HEK293 (cell line): ENCODE data around the gene SMTNL1.

Experiments
- CTCF ChIA-PET: fragments of 350-600 bp; formaldehyde crosslinking; extraction: SDS; loops from one replicate; lab custom pipeline; 2021; ENCODE audit warnings: antibody characterized with exemption; lab: Yijun Ruan, JAX
- POLR2A ChIA-PET: fragments of 300-600 bp; formaldehyde crosslinking; extraction: SDS; loops from one replicate; lab custom pipeline; 2020; ENCODE audit warnings: antibody characterized with exemption, inconsistent platforms; lab: Yijun Ruan, JAX
- H3K27ac ChIP-seq: fragments of 200-500 bp; sonication (Bioruptor generic); 2 replicates; pipeline ENCODE4 v1.5.1; 2014; ENCODE audit warnings: low read depth, low read length, control low read depth, inconsistent platforms; ENCODE audit errors: extremely low read depth
- H3K36me3 ChIP-seq, 2 experiments: fragments of 200-500 bp in 1 of 2; sonication (Bioruptor generic) in 1 of 2; 1 replicate in 1 of 2; 2 replicates in 1 of 2; pipeline ENCODE4 v1.5.1; 2014 to 2017; ENCODE audit warnings: inconsistent platforms in 2 of 2, low read length in 2 of 2; ENCODE audit not compliant: control insufficient read depth in 2 of 2, insufficient read depth in 1 of 2
- H3K4me1 ChIP-seq: fragments of 200-500 bp; sonication (Bioruptor generic); 2 replicates; pipeline ENCODE4 v1.5.1; 2014; ENCODE audit warnings: mild to moderate bottlenecking, low read length, inconsistent platforms; ENCODE audit not compliant: control insufficient read depth, insufficient read depth
- H3K4me3 ChIP-seq: 2 replicates; pipeline ENCODE4 v1.5.1; 2011; ENCODE audit warnings: low read depth, mild to moderate bottlenecking, control low read depth, low read length, moderate library complexity
- H3K9me3 ChIP-seq: fragments of 200-500 bp; sonication (Bioruptor generic); 2 replicates; pipeline ENCODE4 v1.5.1; 2014; ENCODE audit warnings: low read depth, low read length, inconsistent platforms; ENCODE audit not compliant: control insufficient read depth, insufficient read depth
- KLF10 ChIP-seq: fragments of 450-650 bp; IDR thresholded peaks from 2 replicates; pipeline ENCODE4 v1.5.1; 2018; ENCODE audit warnings: missing biosample characterization, mild to moderate bottlenecking, missing genetic modification characterization
- TRIM28 ChIP-seq: IDR thresholded peaks from 2 replicates; pipeline ENCODE4 v1.6.1; 2011; ENCODE audit warnings: low read length, control low read depth, borderline replicate concordance
- ZNF140 ChIP-seq: fragments of 450-650 bp; formaldehyde crosslinking; IDR thresholded peaks from 2 replicates; pipeline ENCODE4 v1.5.1; 2016; ENCODE audit warnings: missing biosample characterization, missing genetic modification characterization
- ZNF19 ChIP-seq: fragments of 450-650 bp; formaldehyde crosslinking; IDR thresholded peaks from 2 replicates; pipeline ENCODE4; 2016; ENCODE audit warnings: missing biosample characterization, missing genetic modification characterization, low read depth
- ZNF2 ChIP-seq: fragments of 450-650 bp; formaldehyde crosslinking; IDR thresholded peaks from 2 replicates; pipeline ENCODE4 v1.5.1; 2016; ENCODE audit warnings: missing biosample characterization, missing genetic modification characterization
- ZNF23 ChIP-seq: fragments of 450-650 bp; formaldehyde crosslinking; IDR thresholded peaks from 2 replicates; pipeline ENCODE4 v1.5.1; 2016; ENCODE audit warnings: missing biosample characterization, missing genetic modification characterization, borderline replicate concordance
- ZNF350 ChIP-seq: fragments of 450-650 bp; formaldehyde crosslinking; IDR thresholded peaks from 2 replicates; pipeline ENCODE4 v1.5.0; 2017; ENCODE audit warnings: missing biosample characterization, mild to moderate bottlenecking, missing genetic modification characterization
- ZNF658 ChIP-seq: fragments of 450-650 bp; formaldehyde crosslinking; IDR thresholded peaks from 2 replicates; pipeline ENCODE4; 2016; ENCODE audit warnings: missing biosample characterization, missing genetic modification characterization
- ZNF76 ChIP-seq: fragments of 450-650 bp; formaldehyde crosslinking; IDR thresholded peaks from 2 replicates; pipeline ENCODE4; 2016; ENCODE audit warnings: low read depth, missing biosample characterization, missing genetic modification characterization, borderline replicate concordance
- ZNF837 ChIP-seq: fragments of 450-650 bp; formaldehyde crosslinking; IDR thresholded peaks from 2 replicates; pipeline ENCODE4 v1.5.1; 2016; ENCODE audit warnings: missing biosample characterization, missing genetic modification characterization
- TF ChIP-seq, protein P1 (sequence below): sonication (generic); formaldehyde crosslinking; IDR thresholded peaks from 2 replicates; pipeline ENCODE4 v1.8.1; 2022; ENCODE audit warnings: mild to moderate bottlenecking, moderate library complexity, missing genetic modification reagents
- TF ChIP-seq, protein P2 (sequence below): fragments of 450-650 bp; formaldehyde crosslinking; IDR thresholded peaks from 2 replicates; pipeline ENCODE4 v1.5.1; 2016; ENCODE audit warnings: missing biosample characterization, missing genetic modification characterization

SMTNL1 gene

DNA sequence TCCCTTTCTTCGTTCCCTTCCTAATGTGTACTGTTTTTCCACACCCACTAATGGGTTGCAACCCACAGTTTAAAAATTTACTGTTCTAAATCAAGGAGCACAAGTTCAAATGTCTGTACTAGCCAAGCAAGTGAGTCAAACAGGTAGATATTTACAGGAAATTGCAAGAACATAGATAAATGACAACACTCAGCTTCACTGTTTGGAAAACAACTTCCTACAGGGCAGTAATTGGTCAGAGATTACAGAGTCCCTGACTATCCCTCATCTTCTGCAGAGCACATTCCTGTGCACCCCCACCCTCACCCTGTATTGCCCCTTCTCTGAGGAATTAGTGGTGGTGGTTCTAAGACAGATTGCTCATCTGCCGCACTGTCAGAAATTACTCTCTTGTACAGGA lies 62.0 kb downstream of the SMTNL1 start:
- TF ChIP-seq ZNF658 (tag by site-specific recombination) (no peak), ZNF76 (tag by site-specific recombination) (no peak), KLF10 (tag by site-specific recombination) (no peak), ZNF2 (tag by site-specific recombination) (no peak), TRIM28 (no peak), ZNF140 (no peak), ZNF350 (tag by site-specific recombination) (no peak), ZNF19 (tag by site-specific recombination) (no peak), ZNF23 (no peak), ZNF837 (tag by site-specific recombination) (no peak)
- TF ChIP-seq, protein P1, sequence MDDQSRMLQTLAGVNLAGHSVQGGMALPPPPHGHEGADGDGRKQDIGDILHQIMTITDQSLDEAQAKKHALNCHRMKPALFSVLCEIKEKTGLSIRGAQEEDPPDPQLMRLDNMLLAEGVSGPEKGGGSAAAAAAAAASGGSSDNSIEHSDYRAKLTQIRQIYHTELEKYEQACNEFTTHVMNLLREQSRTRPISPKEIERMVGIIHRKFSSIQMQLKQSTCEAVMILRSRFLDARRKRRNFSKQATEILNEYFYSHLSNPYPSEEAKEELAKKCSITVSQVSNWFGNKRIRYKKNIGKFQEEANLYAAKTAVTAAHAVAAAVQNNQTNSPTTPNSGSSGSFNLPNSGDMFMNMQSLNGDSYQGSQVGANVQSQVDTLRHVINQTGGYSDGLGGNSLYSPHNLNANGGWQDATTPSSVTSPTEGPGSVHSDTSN = no peak
- TF ChIP-seq, protein P2, sequence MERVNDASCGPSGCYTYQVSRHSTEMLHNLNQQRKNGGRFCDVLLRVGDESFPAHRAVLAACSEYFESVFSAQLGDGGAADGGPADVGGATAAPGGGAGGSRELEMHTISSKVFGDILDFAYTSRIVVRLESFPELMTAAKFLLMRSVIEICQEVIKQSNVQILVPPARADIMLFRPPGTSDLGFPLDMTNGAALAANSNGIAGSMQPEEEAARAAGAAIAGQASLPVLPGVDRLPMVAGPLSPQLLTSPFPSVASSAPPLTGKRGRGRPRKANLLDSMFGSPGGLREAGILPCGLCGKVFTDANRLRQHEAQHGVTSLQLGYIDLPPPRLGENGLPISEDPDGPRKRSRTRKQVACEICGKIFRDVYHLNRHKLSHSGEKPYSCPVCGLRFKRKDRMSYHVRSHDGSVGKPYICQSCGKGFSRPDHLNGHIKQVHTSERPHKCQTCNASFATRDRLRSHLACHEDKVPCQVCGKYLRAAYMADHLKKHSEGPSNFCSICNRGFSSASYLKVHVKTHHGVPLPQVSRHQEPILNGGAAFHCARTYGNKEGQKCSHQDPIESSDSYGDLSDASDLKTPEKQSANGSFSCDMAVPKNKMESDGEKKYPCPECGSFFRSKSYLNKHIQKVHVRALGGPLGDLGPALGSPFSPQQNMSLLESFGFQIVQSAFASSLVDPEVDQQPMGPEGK = no peak
- Histone ChIP-seq H3K4me3 (no peak overlapping the region), H3K9me3 (no peaks in the 10 kb centered on the region), H3K36me3 (no peaks in the 10 kb centered on the region), H3K4me1 (no peaks in the 10 kb centered on the region), H3K27ac (no peak overlapping the region)
- CTCF ChIA-PET = interaction anchor here (1.0 to 1.7 kb wide), 3 partner anchors 31 to 45 kb away, joined by 3 to 6 read pairs (median 4); partner anchors contain the start of gene UBE2L6
- POLR2A ChIA-PET = no interaction called here
